ENCODE data around the gene PLEKHG4B.

PLEKHG4B gene

GRCh38 chr5:95241-95980 is 3.4 kb downstream of the PLEKHG4B start:
- TF ChIP-seq EZH2phosphoT487 (IDR thresholded peaks at IDR 0.05; ENCODE audit: low read length) (no peak), EZH2 (optimal IDR thresholded peaks at IDR 0.05; ENCODE audit: low read depth, low read length) (no peak), CTCF (IDR thresholded peaks at IDR 0.05; ENCODE audit: low read length) (no peak)
- H3K4me2 ChIP-seq (ENCODE audit: low read depth, low read length) = no peak overlapping the region
- no peak overlapping the region for H3K4me3 ChIP-seq (ENCODE audit: low read length)
- no peak overlapping the region for H3K27ac ChIP-seq (ENCODE audit: low read length)
- H3K27me3 ChIP-seq (replicated peaks; ENCODE audit: insufficient read depth, low read length) = peaks cover 51% of the 10 kb centered on the region
- no peak overlapping the region for H2AFZ ChIP-seq (ENCODE audit: low read length)
- H3K4me1 ChIP-seq (ENCODE audit: low read length) = no peaks in the 10 kb centered on the region
- no peak for DNase-seq
- no peaks in the 10 kb centered on the region for H3K36me3 ChIP-seq (replicated peaks; ENCODE audit: insufficient read depth, low read length)
- no peaks in the 10 kb centered on the region for H3K79me2 ChIP-seq (ENCODE audit: low read length)
- peaks cover 3% of the 10 kb centered on the region; the same call in 1 of the 2 replicates for H3F3A ChIP-seq (ENCODE audit: insufficient read depth, low read length)
- H4K20me1 ChIP-seq (ENCODE audit: insufficient read depth, low read length) = no peaks in the 10 kb centered on the region
- H3K9ac ChIP-seq (ENCODE audit: low read length) = no peak overlapping the region
- no peaks in the 10 kb centered on the region for H3K9me3 ChIP-seq (replicated peaks; ENCODE audit: insufficient read depth, low read length)
- H3K9me2 ChIP-seq (replicated peaks; ENCODE audit: insufficient read depth, low read length) = no peaks in the 10 kb centered on the region

GRCh38 chr5:96976-97660 is 5.2 kb downstream of the PLEKHG4B start:
- TF ChIP-seq EZH2phosphoT487 (IDR thresholded peaks at IDR 0.05; ENCODE audit: low read length) (no peak), EZH2 (optimal IDR thresholded peaks at IDR 0.05; ENCODE audit: low read depth, low read length) (no peak), CTCF (IDR thresholded peaks at IDR 0.05; ENCODE audit: low read length) (no peak)
- no peak overlapping the region for H2AFZ ChIP-seq (ENCODE audit: low read length)
- H3K79me2 ChIP-seq (ENCODE audit: low read length) = no peaks in the 10 kb centered on the region
- H3K4me2 ChIP-seq (ENCODE audit: low read depth, low read length) = no peak overlapping the region
- no peak overlapping the region for H3K4me3 ChIP-seq (ENCODE audit: low read length)
- no peak overlapping the region for H3K27ac ChIP-seq (ENCODE audit: low read length)
- H3K27me3 ChIP-seq (replicated peaks; ENCODE audit: insufficient read depth, low read length) = peaks cover 38% of the 10 kb centered on the region
- H4K20me1 ChIP-seq (ENCODE audit: insufficient read depth, low read length) = no peaks in the 10 kb centered on the region
- H3K4me1 ChIP-seq (ENCODE audit: low read length) = no peaks in the 10 kb centered on the region
- no peak for DNase-seq
- no peak overlapping the region for H3K9ac ChIP-seq (ENCODE audit: low read length)
- no peaks in the 10 kb centered on the region for H3K9me2 ChIP-seq (replicated peaks; ENCODE audit: insufficient read depth, low read length)
- H3F3A ChIP-seq (ENCODE audit: insufficient read depth, low read length) = peaks cover 3% of the 10 kb centered on the region; the same call in 1 of the 2 replicates
- H3K36me3 ChIP-seq (replicated peaks; ENCODE audit: insufficient read depth, low read length) = no peaks in the 10 kb centered on the region
- H3K9me3 ChIP-seq (replicated peaks; ENCODE audit: insufficient read depth, low read length) = no peaks in the 10 kb centered on the region

- no peak for DNase-seq
- Histone ChIP-seq H3K27me3 (replicated peaks; ENCODE audit: insufficient read depth, low read length) (peaks cover 20% of the 10 kb centered on the region), H4K20me1 (ENCODE audit: insufficient read depth, low read length) (no peaks in the 10 kb centered on the region), H3F3A (ENCODE audit: insufficient read depth, low read length) (no peaks in the 10 kb centered on the region), H3K9me3 (replicated peaks; ENCODE audit: insufficient read depth, low read length) (no peaks in the 10 kb centered on the region), H2AFZ (ENCODE audit: low read length) (no peak overlapping the region), H3K4me3 (ENCODE audit: low read length) (no peak overlapping the region), H3K9me2 (replicated peaks; ENCODE audit: insufficient read depth, low read length) (no peaks in the 10 kb centered on the region), H3K79me2 (ENCODE audit: low read length) (no peaks in the 10 kb centered on the region), H3K27ac (ENCODE audit: low read length) (no peak overlapping the region), H3K9ac (ENCODE audit: low read length) (no peak overlapping the region), H3K4me2 (ENCODE audit: low read depth, low read length) (no peak overlapping the region), H3K4me1 (ENCODE audit: low read length) (no peaks in the 10 kb centered on the region), H3K36me3 (replicated peaks; ENCODE audit: insufficient read depth, low read length) (no peaks in the 10 kb centered on the region)
- no peak for TF ChIP-seq EZH2 (optimal IDR thresholded peaks at IDR 0.05; ENCODE audit: low read depth, low read length)
- TF ChIP-seq CTCF (IDR thresholded peaks at IDR 0.05; ENCODE audit: low read length) = no peak
- no peak for TF ChIP-seq EZH2phosphoT487 (IDR thresholded peaks at IDR 0.05; ENCODE audit: low read length)
Measured at GRCh38 chr5:99815-100214, 7.8 kb downstream of the PLEKHG4B start.

Data from MM.1S (cell line).